GM21360 (cell line): ENCODE data around the gene ATP11B.

Experiments
- ATAC-seq: cut with Tn5 transposase; IDR thresholded peaks from one replicate; pipeline ENCODE4 v1.9.1; 2021; ENCODE audit warnings: mild to moderate bottlenecking, moderate library complexity; ENCODE audit not compliant: unreplicated experiment

The ATP11B gene

DNA sequence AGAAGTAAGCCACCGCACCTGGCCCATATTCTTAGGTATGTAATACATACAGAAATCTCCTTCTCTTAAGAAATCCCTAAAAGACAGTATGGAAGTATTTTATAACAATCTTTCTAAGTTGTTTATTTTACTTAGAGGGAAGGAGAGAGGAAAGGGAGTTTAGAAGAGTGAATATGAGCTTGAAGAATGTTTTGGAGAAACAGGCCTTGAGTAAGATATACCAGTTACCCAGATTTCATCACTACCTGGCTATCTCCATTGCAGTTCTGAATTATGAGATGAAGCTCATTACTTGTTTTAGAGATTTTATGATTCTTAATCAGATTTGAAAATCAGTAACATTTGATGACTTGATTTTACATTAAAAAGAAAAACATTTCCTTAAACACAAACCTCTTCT is 115.2 kb downstream of the ATP11B start:
- no peak for ATAC-seq

DNA sequence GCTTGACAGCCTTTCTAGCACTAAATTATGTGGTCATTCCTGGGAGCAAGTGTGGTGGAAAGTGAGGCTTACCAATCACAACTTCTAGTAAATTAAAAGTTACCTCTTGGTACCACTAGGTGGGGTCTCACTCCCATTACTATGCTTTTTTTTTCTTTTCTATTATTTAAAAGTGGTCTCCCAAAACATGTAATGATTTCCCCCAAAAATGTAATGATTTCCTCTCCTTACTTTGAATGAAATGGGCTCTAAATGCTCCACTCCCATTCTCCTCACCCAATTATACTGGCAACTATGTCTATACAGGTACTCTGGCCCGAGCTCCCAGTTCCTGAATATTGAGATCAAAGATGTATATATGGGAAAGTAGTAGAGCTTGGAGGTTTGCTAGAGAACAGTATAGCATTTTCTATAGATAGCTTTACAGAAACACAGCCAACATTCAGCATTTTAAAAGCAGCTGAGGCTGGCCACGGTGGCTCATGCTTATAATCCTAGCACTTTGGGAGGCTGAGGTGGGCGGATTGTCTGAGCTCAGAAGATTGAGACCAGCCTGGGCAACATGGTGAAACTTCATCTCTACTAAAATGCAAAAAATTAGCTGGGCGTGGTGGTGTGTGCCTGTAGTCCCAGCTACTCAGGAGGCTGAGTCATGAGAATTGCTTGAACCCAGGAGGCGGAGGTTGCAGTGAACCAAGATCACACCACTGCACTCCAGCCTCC is 116.2 kb downstream of the ATP11B start:
- no peak for ATAC-seq

- no peak for ATAC-seq
Measured at GRCh38 chr3:182910936-182911781, 117.9 kb downstream of the ATP11B start.

GRCh38 chr3:182911782-182912111 is 118.4 kb downstream of the ATP11B start:
- no peak for ATAC-seq

DNA sequence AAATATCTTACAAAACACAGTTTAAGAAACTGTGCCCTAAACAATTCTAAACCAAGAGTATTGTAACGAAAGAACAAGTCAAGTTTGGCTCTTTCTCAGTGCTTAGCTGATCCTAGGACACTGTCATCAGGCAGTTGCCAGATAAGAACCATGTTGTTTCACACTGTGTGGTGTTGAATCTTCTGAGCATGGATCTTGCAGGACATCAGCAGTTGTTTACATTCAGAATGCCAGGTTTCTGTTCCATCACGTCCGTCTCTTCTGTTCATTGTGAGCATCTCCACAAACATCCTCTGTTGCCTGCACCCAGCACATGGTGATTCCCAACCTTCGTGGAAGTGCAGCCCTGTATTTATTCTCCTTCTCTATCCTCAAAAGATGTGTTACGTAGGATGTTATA is 119.2 kb downstream of the ATP11B start:
- ATAC-seq, result no peak

GRCh38 chr3:182913889-182914288 is 120.6 kb downstream of the ATP11B start:
- ATAC-seq, result peak; percentile 82

DNA sequence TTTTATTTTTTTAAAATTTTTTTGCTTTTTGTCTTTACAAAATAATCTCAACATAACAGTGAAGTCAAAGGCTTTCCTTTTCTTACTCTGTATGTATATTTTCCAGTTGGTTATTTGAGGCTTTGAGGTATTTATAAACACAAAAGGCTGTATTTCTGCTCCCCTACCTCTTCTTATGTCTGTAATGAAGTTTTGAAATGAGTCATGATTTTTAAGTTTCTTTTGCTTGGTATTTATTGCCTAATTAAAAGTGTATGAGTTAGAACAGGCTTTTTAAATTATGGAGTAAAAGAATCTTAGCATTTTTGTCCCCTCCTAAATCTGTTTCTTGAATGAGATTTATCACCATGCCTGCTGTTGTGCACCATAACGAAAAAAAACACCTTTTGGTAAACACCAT is 121.0 kb downstream of the ATP11B start:
- peak; percentile 56 for ATAC-seq

DNA sequence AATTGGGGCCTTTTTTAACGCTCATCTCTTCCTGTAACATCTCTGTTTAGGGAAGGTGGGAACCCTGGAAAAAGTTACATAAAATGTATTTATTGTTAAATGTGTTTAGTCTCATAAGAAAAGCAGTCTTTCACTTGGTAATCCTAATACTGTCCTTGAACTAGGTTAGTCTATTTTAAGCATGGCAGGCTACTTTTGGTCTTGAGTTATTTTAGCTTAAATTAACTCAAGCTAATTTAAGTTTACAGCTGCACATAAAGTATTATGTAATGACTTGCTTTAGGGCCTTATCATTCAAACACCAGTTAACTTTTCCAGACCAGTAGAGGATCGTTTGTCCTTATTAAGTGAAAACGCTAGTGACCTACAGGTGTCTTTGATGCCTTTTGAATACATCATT is 123.8 kb downstream of the ATP11B start:
- no peak for ATAC-seq

- no peak for ATAC-seq
Measured at GRCh38 chr3:182919866-182920357, 126.6 kb downstream of the ATP11B start.

GRCh38 chr3:182920515-182921084 is 127.3 kb downstream of the ATP11B start:
- ATAC-seq, result no peak

DNA sequence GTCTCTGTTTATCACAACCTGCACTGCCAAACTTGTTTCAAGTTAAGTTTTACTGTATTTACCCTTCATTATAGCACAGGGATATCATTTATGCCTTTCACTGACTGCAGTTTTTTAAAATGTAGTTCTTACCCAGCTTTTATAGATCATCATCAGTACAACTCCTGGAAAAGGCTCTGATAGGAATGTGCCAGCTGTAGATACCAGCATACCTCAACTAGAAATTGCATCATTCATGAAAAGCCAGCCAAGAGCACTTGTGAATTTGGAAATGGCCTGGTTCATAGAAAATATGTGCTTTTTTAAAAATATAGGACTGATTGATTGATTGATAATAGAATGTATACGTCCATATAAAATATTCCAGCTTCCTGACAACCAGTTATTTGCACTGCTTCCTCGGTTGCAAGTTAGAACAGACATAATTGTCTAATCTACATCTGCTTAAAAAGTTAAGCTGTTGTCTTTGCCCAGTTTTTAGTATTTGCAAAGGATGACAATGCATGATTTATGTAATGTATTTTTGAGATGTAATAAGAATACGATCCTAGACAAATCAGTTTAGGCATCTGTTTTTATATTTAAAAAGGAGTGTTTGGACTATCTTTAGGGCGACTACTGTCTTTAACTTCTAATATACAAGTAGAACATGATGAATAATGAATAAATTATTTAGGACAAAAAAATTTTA is 128.5 kb downstream of the ATP11B start:
- ATAC-seq, result no peak

DNA sequence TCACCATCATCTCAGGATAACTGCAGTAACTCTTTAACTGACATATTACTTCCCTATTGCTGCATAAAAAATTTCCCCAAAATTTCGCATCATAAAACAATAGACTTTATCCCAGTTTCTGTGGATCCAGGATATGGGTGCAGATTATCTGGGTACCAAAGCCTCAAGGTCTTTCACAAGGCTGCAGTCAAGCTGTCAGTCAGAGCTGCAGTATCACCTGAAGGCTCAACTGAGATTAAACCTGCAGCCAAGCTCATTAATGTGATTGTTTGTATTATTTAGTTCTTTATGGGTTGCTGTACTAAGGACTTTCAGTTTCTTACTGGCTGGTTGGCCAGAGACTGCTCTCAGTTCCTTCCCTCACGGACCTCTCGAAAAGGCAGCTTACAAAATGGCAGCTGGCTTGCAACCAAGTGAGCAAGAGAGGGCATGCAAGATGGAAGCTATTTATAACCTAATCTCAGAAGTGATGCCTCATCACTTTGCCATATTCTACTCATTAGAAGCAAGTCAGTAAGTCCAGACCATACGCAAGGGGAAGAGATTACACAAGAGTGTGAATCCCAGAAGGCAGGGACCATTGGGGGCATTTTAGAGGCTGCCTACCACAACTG is 132.1 kb downstream of the ATP11B start:
- ATAC-seq, result peak; percentile 94

GRCh38 chr3:182925944-182926337 is 132.6 kb downstream of the ATP11B start:
- no peak for ATAC-seq

DNA sequence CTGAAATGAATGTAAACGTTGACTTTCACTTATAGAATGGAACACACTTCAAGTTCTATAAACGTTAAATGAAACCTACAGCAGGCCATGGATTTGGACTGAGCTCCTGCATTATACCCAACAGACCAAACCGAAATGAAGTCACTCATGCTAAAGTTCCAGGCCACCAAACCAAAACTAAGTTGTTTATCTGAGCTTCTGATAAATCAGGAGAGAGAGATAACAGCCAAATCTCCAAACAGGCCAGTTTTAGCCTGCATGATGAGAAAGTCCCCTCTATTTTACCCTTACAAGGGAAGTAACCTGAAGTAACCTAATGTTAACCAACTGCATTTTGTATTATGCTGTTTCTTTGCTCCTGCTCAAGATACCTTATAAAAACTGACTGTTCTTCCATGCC is 142.5 kb downstream of the ATP11B start:
- no peak for ATAC-seq

GRCh38 chr3:182936239-182936917 is 143.1 kb downstream of the ATP11B start:
- no peak for ATAC-seq

GRCh38 chr3:182936918-182937285 is 143.6 kb downstream of the ATP11B start:
- ATAC-seq, result no peak

GRCh38 chr3:182937293-182938051 is 144.2 kb downstream of the ATP11B start:
- ATAC-seq, result no peak

DNA sequence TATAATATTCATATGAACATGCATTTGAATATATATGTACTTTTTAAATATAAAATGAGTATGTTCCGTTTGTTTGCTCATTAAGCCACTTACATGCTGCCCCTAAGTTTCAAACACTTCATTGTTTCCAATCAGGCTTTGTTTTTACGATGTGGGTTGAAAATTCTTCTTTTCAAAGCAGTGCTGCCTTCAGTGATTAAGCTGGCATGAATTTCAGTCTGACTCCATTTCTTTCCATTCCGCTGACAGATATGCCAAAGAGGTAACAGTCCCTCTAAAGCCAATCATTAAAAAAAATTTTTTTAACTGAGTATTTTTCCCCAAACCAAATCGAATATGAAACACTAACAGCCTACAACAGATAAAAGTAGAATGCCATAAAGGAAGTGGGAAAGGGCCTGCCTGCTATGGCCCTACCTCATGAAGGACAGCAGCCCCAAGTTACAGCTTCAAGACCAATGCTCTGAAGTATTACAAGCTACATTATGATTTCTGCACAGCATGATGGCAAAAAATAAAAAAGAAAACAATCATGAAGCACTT is 147.0 kb downstream of the ATP11B start:
- ATAC-seq, result no peak

GRCh38 chr3:182941719-182942118 is 148.4 kb downstream of the ATP11B start:
- ATAC-seq, result no peak
